Stimulated activated CD8-positive, alpha-beta memory T cell treated with anti-CD3 and anti-CD28 coated beads, Interleukin-15, amount 100 ng/mL, for 24 hours (primary cell): ENCODE data around the gene RFTN2.

Source experiments
- DNase-seq: peaks from one replicate; pipeline ENCODE4 v3.0.0-alpha.2; 2020; ENCODE audit warnings: low read depth

The RFTN2 gene

GRCh38 chr2:197539734-197540133 is 135.7 kb downstream of the RFTN2 start:
- DNase-seq: no peak

- no peak for DNase-seq
Observed at GRCh38 chr2:197538412-197538811, 137.0 kb downstream of the RFTN2 start.
